CMK (cell line): ENCODE results near the gene RNF126.
"Not testable (repeated sequence)": the region's sequence is repeated elsewhere in the genome, so short reads cannot be mapped to it uniquely, and the experiment has no call there.

Experiments used
- DNase-seq: peaks from one replicate; pipeline ENCODE4 v3.0.0-alpha.2; 2010; ENCODE audit warnings: low read depth

Gene RNF126

GRCh38 chr19:628168-628567, 34.8 kb downstream of the RNF126 start:
- DNase-seq: no peak

- DNase-seq: not testable (repeated sequence)
Measured at GRCh38 chr19:626566-626965, 36.4 kb downstream of the RNF126 start.

GRCh38 chr19:625257-625656, 37.8 kb downstream of the RNF126 start:
- DNase-seq: no peak

GRCh38 chr19:624433-625109, 38.4 kb downstream of the RNF126 start:
- no peak for DNase-seq

- no peak for DNase-seq
Measured at GRCh38 chr19:623974-624373, 39.0 kb downstream of the RNF126 start.

- DNase-seq: no peak
Measured at GRCh38 chr19:623175-623916, 39.7 kb downstream of the RNF126 start.

- no peak for DNase-seq
Measured at GRCh38 chr19:622666-623065, 40.3 kb downstream of the RNF126 start.

GRCh38 chr19:621819-622218, 41.2 kb downstream of the RNF126 start:
- no peak for DNase-seq

GRCh38 chr19:621191-621590, 41.8 kb downstream of the RNF126 start:
- not testable (repeated sequence) for DNase-seq

- no peak for DNase-seq
Measured at GRCh38 chr19:620166-620862, 42.7 kb downstream of the RNF126 start.

GRCh38 chr19:619286-620002, 43.6 kb downstream of the RNF126 start:
- DNase-seq: no peak

GRCh38 chr19:618674-619285, 44.2 kb downstream of the RNF126 start:
- no peak for DNase-seq

- no peak for DNase-seq
Measured at GRCh38 chr19:618247-618619, 44.8 kb downstream of the RNF126 start.

- no peak for DNase-seq
Measured at GRCh38 chr19:617551-618246, 45.3 kb downstream of the RNF126 start.

GRCh38 chr19:616747-617526, 46.1 kb downstream of the RNF126 start:
- DNase-seq: no peak

- DNase-seq: no peak
Measured at GRCh38 chr19:616062-616700, 46.8 kb downstream of the RNF126 start.

GRCh38 chr19:615619-616018, 47.4 kb downstream of the RNF126 start:
- DNase-seq: no peak

GRCh38 chr19:613732-614567, 49.1 kb downstream of the RNF126 start:
- DNase-seq: no peak

- DNase-seq: no peak
Measured at GRCh38 chr19:612941-613340, 50.1 kb downstream of the RNF126 start.
